Panc1 (cell line): ENCODE measurements around the gene TLE3. TPM values are rescaled to one million over a fixed set of nuclear protein-coding genes. Genes with fewer than 3 reads are reported as not detected.
A peak's percentile ranks its signal among the peaks of the same experiment; 100 is the strongest.

Experiments
- ATAC-seq: fragments of 200-7000 bp; cut with Tn5 transposase; 2 replicates; pipeline ENCODE4 v1.9.1; 2020; ENCODE audit warnings: mild to moderate bottlenecking, moderate library complexity
- BruUV-seq: library from RNA; stranded (reverse); fragments of 400-500 nt; replicated peaks from 2 replicates; lab custom pipeline; 2021; lab: Mats Ljungman, UMichigan
- CTCF ChIA-PET: fragments of 300-600 bp; sonication (Branson Sonifier 250); formaldehyde crosslinking; loops from one replicate; lab custom pipeline; 2022; ENCODE audit warnings: antibody characterized with exemption; lab: Charles Lee
- POLR2A ChIA-PET: fragments of 300-600 bp; sonication (Branson Sonifier 250); formaldehyde crosslinking; loops from one replicate; lab custom pipeline; 2022; ENCODE audit warnings: antibody characterized with exemption; lab: Charles Lee
- DNase-seq: peaks from one replicate; pipeline ENCODE4 v3.0.0-alpha.2; 2010; ENCODE audit warnings: low read depth, low spot score
- H3K27ac ChIP-seq: 2 replicates; pipeline ENCODE4 v1.5.1; 2011; ENCODE audit warnings: mild to moderate bottlenecking, low read length, inconsistent platforms
- H3K27me3 ChIP-seq: fragments of 200-500 bp; sonication (Bioruptor generic); 2 replicates; pipeline ENCODE4 v1.6.0; 2014; ENCODE audit warnings: low read length, inconsistent platforms; ENCODE audit not compliant: control insufficient read depth, insufficient read depth
- H3K36me3 ChIP-seq: fragments of 200-500 bp; sonication (Bioruptor generic); 2 replicates; pipeline ENCODE4 v1.5.1; 2014; ENCODE audit warnings: inconsistent platforms, mild to moderate bottlenecking, low read length, moderate library complexity; ENCODE audit not compliant: control insufficient read depth, insufficient read depth
- H3K4me1 ChIP-seq: 2 replicates; pipeline ENCODE4 v1.5.1; 2011; ENCODE audit warnings: inconsistent platforms, mild to moderate bottlenecking, low read length, moderate library complexity; ENCODE audit not compliant: control insufficient read depth, insufficient read depth
- H3K4me3 ChIP-seq, 2 experiments: 2 replicates each; pipeline ENCODE4 v1.5.1; 2011 to 2012; ENCODE audit warnings: low read depth in 2 of 2, low read length in 2 of 2, mild to moderate bottlenecking in 2 of 2, inconsistent platforms in 1 of 2, moderate library complexity in 1 of 2
- H3K9me3 ChIP-seq: fragments of 200-500 bp; sonication (Bioruptor generic); 2 replicates; pipeline ENCODE4 v1.5.1; 2014; ENCODE audit warnings: low read depth, mild to moderate bottlenecking, inconsistent platforms, low read length, moderate library complexity; ENCODE audit not compliant: control insufficient read depth, insufficient read depth
- POLR2AphosphoS5 ChIP-seq: IDR thresholded peaks from 2 replicates; pipeline ENCODE4 v1.6.1; 2012; ENCODE audit warnings: mild to moderate bottlenecking, low read depth, low read length, moderate library complexity
- SIN3A ChIP-seq: IDR thresholded peaks from 2 replicates; pipeline ENCODE4 v1.6.1; 2012; ENCODE audit warnings: low read depth, mild to moderate bottlenecking, low read length, moderate library complexity, borderline replicate concordance; ENCODE audit not compliant: insufficient read depth
- TCF7L2 ChIP-seq: IDR thresholded peaks from 2 replicates; pipeline ENCODE4 v1.6.1; 2011; ENCODE audit warnings: mild to moderate bottlenecking, low read depth, low read length, inconsistent platforms
- in situ Hi-C: cut with HindIII; loops from 2 replicates; pipeline ENCODE4 v1.10.0; 2016; ENCODE audit warnings: low sequenced_read_pairs, low pct_unique_long_range_greater_than_20kb
- intact Hi-C: fragments of 100-400 bp; cut with micrococcal nuclease; formaldehyde crosslinking; loops from one replicate; pipeline ENCODE4 v1.10.0; 2022; ENCODE audit not compliant: unreplicated experiment
- total RNA-seq: library from RNA; stranded (reverse); gene quantifications from one replicate; pipeline ENCODE4 v1.2.1, GENCODE V29; 2021; ENCODE audit not compliant: unreplicated experiment
- TF ChIP-seq, protein P1 (sequence below): fragments of 450-650 bp; IDR thresholded peaks from 2 replicates; pipeline ENCODE4 v1.5.1; 2017; ENCODE audit warnings: mild to moderate bottlenecking
- TF ChIP-seq, protein P2 (sequence below), 2 experiments: IDR thresholded peaks; 2 replicates each; pipeline ENCODE4 v1.6.1; 2011 to 2012; ENCODE audit warnings: low read depth in 2 of 2, control low read depth in 1 of 2, low read length in 1 of 2, mild to moderate bottlenecking in 1 of 2, moderate library complexity in 1 of 2; ENCODE audit not compliant: insufficient read depth in 1 of 2

The TLE3 gene
- total RNA-seq, 1 experiment from 2014 or later, result 132 TPM

DNA sequence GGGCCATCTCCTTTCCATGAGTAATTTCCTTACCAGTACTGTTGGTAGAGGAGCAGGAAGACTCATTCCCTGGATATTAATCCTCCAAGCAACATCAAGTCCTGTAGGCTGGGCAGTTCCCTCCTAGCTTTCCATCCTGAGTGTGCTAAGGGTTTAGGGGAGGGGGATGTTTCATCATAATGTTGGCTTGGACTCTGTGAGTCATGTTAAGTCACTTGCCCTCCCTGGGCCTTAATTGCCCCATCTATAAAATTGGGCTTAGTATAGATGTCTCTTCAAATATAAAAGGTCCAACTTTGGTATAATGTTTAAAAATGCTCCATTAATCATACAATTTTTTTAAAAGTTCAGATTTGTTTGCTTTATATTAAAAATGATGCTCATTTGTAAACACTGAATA, 52.7 kb downstream of the TLE3 start:
- CTCF ChIA-PET, result interaction anchor here (0.6 kb wide), 1 partner anchor 164 kb away, joined by 3 read pairs; no protein-coding TSS in a partner anchor
- Histone ChIP-seq H3K9me3 (no peaks in the 10 kb centered on the region), H3K4me3 (no peak overlapping the region), H3K27me3 (no peaks in the 10 kb centered on the region), H3K4me1 (no peaks in the 10 kb centered on the region), H3K36me3 (peaks cover 3% of the 10 kb centered on the region; the same call in 1 of the 2 replicates), H3K27ac (no peak overlapping the region)
- POLR2A ChIA-PET, result no interaction called here
- ATAC-seq (0 out of 2 replicates have a peak, but pooled peaks have one; percentile 20), DNase-seq (no peak)
- intact Hi-C loops, result no loop called here
- TF ChIP-seq, protein P1, sequence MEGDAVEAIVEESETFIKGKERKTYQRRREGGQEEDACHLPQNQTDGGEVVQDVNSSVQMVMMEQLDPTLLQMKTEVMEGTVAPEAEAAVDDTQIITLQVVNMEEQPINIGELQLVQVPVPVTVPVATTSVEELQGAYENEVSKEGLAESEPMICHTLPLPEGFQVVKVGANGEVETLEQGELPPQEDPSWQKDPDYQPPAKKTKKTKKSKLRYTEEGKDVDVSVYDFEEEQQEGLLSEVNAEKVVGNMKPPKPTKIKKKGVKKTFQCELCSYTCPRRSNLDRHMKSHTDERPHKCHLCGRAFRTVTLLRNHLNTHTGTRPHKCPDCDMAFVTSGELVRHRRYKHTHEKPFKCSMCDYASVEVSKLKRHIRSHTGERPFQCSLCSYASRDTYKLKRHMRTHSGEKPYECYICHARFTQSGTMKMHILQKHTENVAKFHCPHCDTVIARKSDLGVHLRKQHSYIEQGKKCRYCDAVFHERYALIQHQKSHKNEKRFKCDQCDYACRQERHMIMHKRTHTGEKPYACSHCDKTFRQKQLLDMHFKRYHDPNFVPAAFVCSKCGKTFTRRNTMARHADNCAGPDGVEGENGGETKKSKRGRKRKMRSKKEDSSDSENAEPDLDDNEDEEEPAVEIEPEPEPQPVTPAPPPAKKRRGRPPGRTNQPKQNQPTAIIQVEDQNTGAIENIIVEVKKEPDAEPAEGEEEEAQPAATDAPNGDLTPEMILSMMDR, result no peak
- no peak for TF ChIP-seq SIN3A
- in situ Hi-C loops, result no loop called here
- BruUV-seq, result no TSS peak

DNA sequence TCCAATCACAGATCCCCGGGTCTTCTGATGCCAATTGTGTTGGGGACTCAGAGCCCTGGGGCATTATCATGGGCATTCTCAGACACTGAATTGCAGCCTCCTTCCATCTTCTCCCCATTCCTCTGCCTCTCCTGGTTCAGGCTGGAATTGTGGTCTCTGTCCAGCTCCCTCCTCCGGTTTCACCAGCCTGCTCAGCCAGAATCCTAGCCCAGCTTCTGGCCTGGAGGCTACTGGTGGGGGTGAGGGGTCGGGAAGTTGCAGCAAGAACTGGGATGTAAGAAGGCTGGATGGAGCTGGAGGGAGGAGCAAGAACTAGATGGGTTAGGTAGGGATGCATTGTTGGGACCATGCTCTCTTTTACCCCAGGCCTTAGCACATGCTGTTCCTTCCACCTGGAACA, 53.5 kb downstream of the TLE3 start:
- no peaks in the 10 kb centered on the region; the same call in 1 of the 2 replicates for H3K36me3 ChIP-seq
- DNase-seq, result no peak
- POLR2A ChIA-PET, result no interaction called here
- in situ Hi-C loops (no loop called here), intact Hi-C loops (no loop called here)
- ATAC-seq, result 0 out of 2 replicates have a peak, but pooled peaks have one; percentile 8
- TF ChIP-seq SIN3A (no peak), POLR2AphosphoS5 (no peak), TCF7L2 (no peak)
- TF ChIP-seq, protein P1, result no peak
- TF ChIP-seq, protein P2, sequence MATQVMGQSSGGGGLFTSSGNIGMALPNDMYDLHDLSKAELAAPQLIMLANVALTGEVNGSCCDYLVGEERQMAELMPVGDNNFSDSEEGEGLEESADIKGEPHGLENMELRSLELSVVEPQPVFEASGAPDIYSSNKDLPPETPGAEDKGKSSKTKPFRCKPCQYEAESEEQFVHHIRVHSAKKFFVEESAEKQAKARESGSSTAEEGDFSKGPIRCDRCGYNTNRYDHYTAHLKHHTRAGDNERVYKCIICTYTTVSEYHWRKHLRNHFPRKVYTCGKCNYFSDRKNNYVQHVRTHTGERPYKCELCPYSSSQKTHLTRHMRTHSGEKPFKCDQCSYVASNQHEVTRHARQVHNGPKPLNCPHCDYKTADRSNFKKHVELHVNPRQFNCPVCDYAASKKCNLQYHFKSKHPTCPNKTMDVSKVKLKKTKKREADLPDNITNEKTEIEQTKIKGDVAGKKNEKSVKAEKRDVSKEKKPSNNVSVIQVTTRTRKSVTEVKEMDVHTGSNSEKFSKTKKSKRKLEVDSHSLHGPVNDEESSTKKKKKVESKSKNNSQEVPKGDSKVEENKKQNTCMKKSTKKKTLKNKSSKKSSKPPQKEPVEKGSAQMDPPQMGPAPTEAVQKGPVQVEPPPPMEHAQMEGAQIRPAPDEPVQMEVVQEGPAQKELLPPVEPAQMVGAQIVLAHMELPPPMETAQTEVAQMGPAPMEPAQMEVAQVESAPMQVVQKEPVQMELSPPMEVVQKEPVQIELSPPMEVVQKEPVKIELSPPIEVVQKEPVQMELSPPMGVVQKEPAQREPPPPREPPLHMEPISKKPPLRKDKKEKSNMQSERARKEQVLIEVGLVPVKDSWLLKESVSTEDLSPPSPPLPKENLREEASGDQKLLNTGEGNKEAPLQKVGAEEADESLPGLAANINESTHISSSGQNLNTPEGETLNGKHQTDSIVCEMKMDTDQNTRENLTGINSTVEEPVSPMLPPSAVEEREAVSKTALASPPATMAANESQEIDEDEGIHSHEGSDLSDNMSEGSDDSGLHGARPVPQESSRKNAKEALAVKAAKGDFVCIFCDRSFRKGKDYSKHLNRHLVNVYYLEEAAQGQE (IDR thresholded peaks at IDR 0.05; ENCODE audit: insufficient read depth in 1 of 2, low read depth in 2 of 2, low read length in 1 of 2), result no peak
- BruUV-seq, result no TSS peak
- no peaks in the 10 kb centered on the region for H3K4me1 ChIP-seq
- H3K27ac ChIP-seq, result no peak overlapping the region
- no peaks in the 10 kb centered on the region for H3K9me3 ChIP-seq
- CTCF ChIA-PET, result interaction anchor here (0.6 kb wide), 1 partner anchor 163 kb away, joined by 3 read pairs; no protein-coding TSS in a partner anchor
- H3K4me3 ChIP-seq, result no peak overlapping the region
- no peaks in the 10 kb centered on the region for H3K27me3 ChIP-seq
